Hepatocyte (in vitro differentiated cells): ENCODE data around the gene GAPVD1. TPM values are rescaled to one million over a fixed set of nuclear protein-coding genes. Genes with fewer than 3 reads are reported as not detected.

ENCODE experiments used
- DNase-seq: peaks from one replicate; pipeline ENCODE4 v3.0.0-alpha.2; 2016; ENCODE audit warnings: low spot score
- H2AFZ ChIP-seq: fragments of 200-600 bp; sonication (generic); 2 replicates; pipeline ENCODE4 v1.6.0; 2016; ENCODE audit warnings: antibody characterized with exemption, mild to moderate bottlenecking
- H3K27ac ChIP-seq: fragments of 200-600 bp; sonication (generic); 2 replicates; pipeline ENCODE4 v1.5.1; 2016; ENCODE audit warnings: mild to moderate bottlenecking
- H3K27me3 ChIP-seq: fragments of 200-600 bp; sonication (generic); 2 replicates; pipeline ENCODE4 v1.6.1; 2016
- H3K36me3 ChIP-seq: fragments of 200-600 bp; sonication (generic); replicated peaks from 2 replicates; pipeline ENCODE4 v1.5.1; 2016; ENCODE audit warnings: low read depth; ENCODE audit not compliant: insufficient read depth
- H3K4me1 ChIP-seq: fragments of 200-600 bp; sonication (generic); 2 replicates; pipeline ENCODE4 v1.5.1; 2016; ENCODE audit warnings: mild to moderate bottlenecking, moderate library complexity; ENCODE audit not compliant: insufficient read depth
- H3K4me2 ChIP-seq: fragments of 200-600 bp; sonication (generic); 2 replicates; pipeline ENCODE4 v1.6.0; 2016
- H3K4me3 ChIP-seq: fragments of 200-600 bp; sonication (generic); 2 replicates; pipeline ENCODE4 v1.5.1; 2016; ENCODE audit warnings: mild to moderate bottlenecking
- H3K79me2 ChIP-seq: fragments of 200-600 bp; sonication (generic); 2 replicates; pipeline ENCODE4 v1.6.0; 2017; ENCODE audit warnings: mild to moderate bottlenecking
- H3K9me2 ChIP-seq: fragments of 200-600 bp; sonication (generic); replicated peaks from 2 replicates; pipeline ENCODE4 v1.6.0; 2017; ENCODE audit warnings: mild to moderate bottlenecking; ENCODE audit not compliant: insufficient read depth
- H3K9me3 ChIP-seq: fragments of 200-600 bp; sonication (generic); 2 replicates; pipeline ENCODE4 v1.5.1; 2016; ENCODE audit warnings: low read depth, mild to moderate bottlenecking
- H4K20me1 ChIP-seq: fragments of 200-600 bp; sonication (generic); 2 replicates; pipeline ENCODE4 v1.6.0; 2016; ENCODE audit warnings: mild to moderate bottlenecking; ENCODE audit not compliant: insufficient read depth, poor library complexity, severe bottlenecking
- EZH2 ChIP-seq: fragments of 200-600 bp; sonication (generic); IDR thresholded peaks from 2 replicates; pipeline ENCODE4 v1.6.1; 2016; ENCODE audit warnings: antibody characterized with exemption, mild to moderate bottlenecking, borderline replicate concordance
- EZH2phosphoT487 ChIP-seq: fragments of 200-600 bp; sonication (generic); IDR thresholded peaks from one replicate; pipeline ENCODE4 v1.6.1; 2018; ENCODE audit warnings: antibody characterized with exemption, mild to moderate bottlenecking, low read depth, moderate library complexity; ENCODE audit not compliant: unreplicated experiment, severe bottlenecking
- WGBS: methylation state at CpG from one replicate; pipeline ENCODE4 v1.1.6; 2016; ENCODE audit warnings: low lambda C conversion rate; ENCODE audit errors: missing lambda C conversion rate; 5-methylcytosine and 5-hydroxymethylcytosine counted together
- polyA plus RNA-seq: library from polyadenylated mRNA; unstranded; fragments of >200 nt; fragmentation: Nextera tagmentation; extraction: Ambion mirVana; gene quantifications from 2 replicates; pipeline ENCODE4 v1.2.1, GENCODE V29; 2016
- total RNA-seq: library from RNA; depleted of rRNA; stranded (reverse); fragments of >200 nt; gene quantifications from 2 replicates; pipeline ENCODE4 v1.2.3, GENCODE V29; 2014
- TF ChIP-seq, protein P1 (sequence below): fragments of 200-600 bp; sonication (generic); IDR thresholded peaks from 2 replicates; pipeline ENCODE4 v1.5.1; 2016; ENCODE audit warnings: antibody characterized with exemption, mild to moderate bottlenecking; ENCODE audit not compliant: poor library complexity

The GAPVD1 gene
- total and polyA plus RNA-seq, 2 experiments from 2014 or later, result 25.5 to 44.7 TPM

DNA sequence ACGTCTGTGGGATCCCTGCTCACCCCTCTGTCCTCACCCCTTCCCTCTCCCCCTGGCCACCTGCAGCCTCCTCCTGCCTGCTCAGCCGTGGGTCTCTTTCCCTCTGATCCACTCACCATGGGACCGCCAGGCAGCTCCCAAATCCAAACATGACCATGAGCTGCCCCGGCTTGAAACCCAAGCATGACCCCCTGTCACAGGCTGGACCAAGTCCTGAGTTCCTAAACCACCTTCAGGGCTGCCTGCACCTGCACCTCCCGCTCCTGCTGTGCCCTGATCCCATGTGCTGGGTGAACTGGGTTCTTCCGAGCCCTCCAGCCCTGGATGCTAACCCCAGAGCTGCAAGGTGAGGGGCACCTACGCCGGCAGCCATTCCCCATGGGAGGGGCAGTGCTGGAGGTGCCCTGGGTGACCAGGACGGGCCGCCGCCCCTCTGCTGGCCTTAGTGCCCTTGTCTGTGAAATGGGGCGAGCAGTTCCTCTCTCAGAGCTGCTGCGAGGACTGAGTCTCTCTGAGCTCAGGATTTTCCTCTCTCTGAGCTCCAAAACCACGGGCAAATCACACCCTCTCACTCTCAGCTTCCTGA, 149.6 kb downstream of the GAPVD1 start:
- no peaks in the 10 kb centered on the region for H3K9me2 ChIP-seq
- H3K4me1 ChIP-seq, result no peaks in the 10 kb centered on the region
- H3K79me2 ChIP-seq, result no peaks in the 10 kb centered on the region
- H3K9me3 ChIP-seq, result no peaks in the 10 kb centered on the region
- no peak for TF ChIP-seq EZH2
- TF ChIP-seq, protein P1, sequence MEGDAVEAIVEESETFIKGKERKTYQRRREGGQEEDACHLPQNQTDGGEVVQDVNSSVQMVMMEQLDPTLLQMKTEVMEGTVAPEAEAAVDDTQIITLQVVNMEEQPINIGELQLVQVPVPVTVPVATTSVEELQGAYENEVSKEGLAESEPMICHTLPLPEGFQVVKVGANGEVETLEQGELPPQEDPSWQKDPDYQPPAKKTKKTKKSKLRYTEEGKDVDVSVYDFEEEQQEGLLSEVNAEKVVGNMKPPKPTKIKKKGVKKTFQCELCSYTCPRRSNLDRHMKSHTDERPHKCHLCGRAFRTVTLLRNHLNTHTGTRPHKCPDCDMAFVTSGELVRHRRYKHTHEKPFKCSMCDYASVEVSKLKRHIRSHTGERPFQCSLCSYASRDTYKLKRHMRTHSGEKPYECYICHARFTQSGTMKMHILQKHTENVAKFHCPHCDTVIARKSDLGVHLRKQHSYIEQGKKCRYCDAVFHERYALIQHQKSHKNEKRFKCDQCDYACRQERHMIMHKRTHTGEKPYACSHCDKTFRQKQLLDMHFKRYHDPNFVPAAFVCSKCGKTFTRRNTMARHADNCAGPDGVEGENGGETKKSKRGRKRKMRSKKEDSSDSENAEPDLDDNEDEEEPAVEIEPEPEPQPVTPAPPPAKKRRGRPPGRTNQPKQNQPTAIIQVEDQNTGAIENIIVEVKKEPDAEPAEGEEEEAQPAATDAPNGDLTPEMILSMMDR, result no peak
- no peak for TF ChIP-seq EZH2phosphoT487
- H3K4me2 ChIP-seq, result no peak overlapping the region
- no peaks in the 10 kb centered on the region for H3K27me3 ChIP-seq
- H2AFZ ChIP-seq, result no peak overlapping the region
- 90% methylated on average over 13 of the region's 14 CpGs for WGBS
- no peak for DNase-seq
- H3K27ac ChIP-seq, result no peak overlapping the region
- H4K20me1 ChIP-seq, result no peaks in the 10 kb centered on the region
- H3K4me3 ChIP-seq, result no peak overlapping the region
- H3K36me3 ChIP-seq, result no peaks in the 10 kb centered on the region

DNA sequence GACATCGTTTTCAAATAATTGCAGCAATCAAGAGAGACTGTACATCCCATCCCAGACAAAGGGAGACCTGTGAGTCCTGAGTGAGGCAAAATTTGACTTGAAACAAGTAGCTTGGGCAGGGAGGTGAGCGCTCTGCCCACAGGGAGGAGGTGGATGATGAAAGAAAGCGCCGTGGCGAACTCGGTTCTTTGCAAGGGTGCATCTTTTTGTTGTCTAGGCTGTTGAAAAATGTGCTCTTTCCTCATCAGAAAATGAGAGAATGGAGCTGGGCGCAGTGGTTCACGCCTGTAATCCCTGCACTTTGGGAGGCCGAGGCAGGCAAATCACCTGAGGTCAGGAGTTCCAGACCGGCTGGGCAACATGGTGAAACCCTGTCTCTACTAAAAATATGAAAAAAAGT, 150.5 kb downstream of the GAPVD1 start:
- no peaks in the 10 kb centered on the region for H3K4me1 ChIP-seq
- no peak overlapping the region for H3K4me3 ChIP-seq
- WGBS, result 85% methylated on average over 10 of the region's 10 CpGs
- no peak for TF ChIP-seq EZH2
- no peak for TF ChIP-seq EZH2phosphoT487
- TF ChIP-seq, protein P1, result no peak
- no peaks in the 10 kb centered on the region for H3K27me3 ChIP-seq
- no peaks in the 10 kb centered on the region for H3K9me3 ChIP-seq
- no peak overlapping the region for H2AFZ ChIP-seq
- DNase-seq, result no peak
- H3K9me2 ChIP-seq, result no peaks in the 10 kb centered on the region
- H3K27ac ChIP-seq, result no peak overlapping the region
- no peaks in the 10 kb centered on the region for H3K79me2 ChIP-seq
- H3K36me3 ChIP-seq, result no peaks in the 10 kb centered on the region
- no peak overlapping the region for H3K4me2 ChIP-seq
- H4K20me1 ChIP-seq, result no peaks in the 10 kb centered on the region

DNA sequence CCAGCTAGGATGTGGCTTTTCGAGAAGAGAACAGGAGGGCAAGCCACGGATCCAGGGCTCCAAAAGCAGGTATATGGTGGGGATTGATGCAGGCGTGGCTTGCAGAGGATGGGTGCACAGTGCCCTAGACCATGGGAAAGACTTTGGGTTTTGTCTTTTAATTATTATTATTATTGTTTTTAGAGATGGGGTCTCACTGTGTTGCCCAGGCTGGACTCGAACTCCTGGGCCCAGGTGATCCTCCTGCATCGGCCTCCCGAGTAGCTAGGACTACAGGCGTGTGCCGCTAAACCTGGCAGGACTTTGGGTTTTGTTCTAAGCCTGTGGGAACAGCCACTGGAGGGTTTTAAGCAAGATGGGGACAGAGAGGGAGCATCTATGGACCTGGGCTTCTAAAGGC, 152.0 kb downstream of the GAPVD1 start:
- WGBS, result 95% methylated on average over 8 of the region's 8 CpGs

More for the DNA sequence above, 152.0 kb downstream of the GAPVD1 start:
- Histone ChIP-seq H3K27ac (no peak overlapping the region), H3K4me3 (no peak overlapping the region), H3K4me2 (no peak overlapping the region), H3K79me2 (no peaks in the 10 kb centered on the region), H2AFZ (no peak overlapping the region), H3K4me1 (no peaks in the 10 kb centered on the region), H3K9me2 (no peaks in the 10 kb centered on the region), H4K20me1 (no peaks in the 10 kb centered on the region), H3K9me3 (no peaks in the 10 kb centered on the region), H3K27me3 (no peaks in the 10 kb centered on the region), H3K36me3 (no peaks in the 10 kb centered on the region)
- TF ChIP-seq EZH2 (no peak), EZH2phosphoT487 (no peak)
- TF ChIP-seq, protein P1, result no peak
- no peak for DNase-seq
